Measurements from ENCODE around the gene ARHGAP45.

Gene ARHGAP45

GRCh38 chr19:1040476-1041271 is 26.3 kb upstream of the ARHGAP45 start:
- peak; percentile 90 for DNase-seq

- DNase-seq = no peak
Observed at GRCh38 chr19:1041272-1041834, 25.6 kb upstream of the ARHGAP45 start.

GRCh38 chr19:1041835-1042685 is 24.9 kb upstream of the ARHGAP45 start:
- DNase-seq = no peak

- DNase-seq = no peak
Observed at GRCh38 chr19:1042689-1043511, 24.1 kb upstream of the ARHGAP45 start.

GRCh38 chr19:1045247-1045603 is 21.7 kb upstream of the ARHGAP45 start:
- peak; percentile 46 for DNase-seq

GRCh38 chr19:1046117-1046626 is 20.8 kb upstream of the ARHGAP45 start:
- no peak for DNase-seq

GRCh38 chr19:1046836-1047695 is 19.9 kb upstream of the ARHGAP45 start:
- DNase-seq = peak; percentile 17

GRCh38 chr19:1047696-1048147 is 19.2 kb upstream of the ARHGAP45 start:
- peak; percentile 13 for DNase-seq

- no peak for DNase-seq
Observed at GRCh38 chr19:1049106-1049505, 17.9 kb upstream of the ARHGAP45 start.

- DNase-seq = no peak
Observed at GRCh38 chr19:1049800-1050199, 17.2 kb upstream of the ARHGAP45 start.

GRCh38 chr19:1050989-1051788 is 15.8 kb upstream of the ARHGAP45 start:
- DNase-seq = no peak

- no peak for DNase-seq
Observed at GRCh38 chr19:1051791-1052190, 15.2 kb upstream of the ARHGAP45 start.

- DNase-seq = no peak
Observed at GRCh38 chr19:1052349-1052975, 14.5 kb upstream of the ARHGAP45 start.

GRCh38 chr19:1053176-1054101 is 13.5 kb upstream of the ARHGAP45 start:
- DNase-seq = no peak

- no peak for DNase-seq
Observed at GRCh38 chr19:1054102-1055027, 12.6 kb upstream of the ARHGAP45 start.

GRCh38 chr19:1055028-1055425 is 11.9 kb upstream of the ARHGAP45 start:
- no peak for DNase-seq

- no peak for DNase-seq
Observed at GRCh38 chr19:1055886-1056620, 10.9 kb upstream of the ARHGAP45 start.

Measured in activated CD8-positive, alpha-beta memory T cell treated with anti-CD3 and anti-CD28 coated beads, Interleukin-2, amount 50 U/mL, for 4 hours (primary cell).